Fibroblast of the aortic adventitia (primary cell): Measurements from ENCODE around the gene ANLN. TPM values are rescaled to one million over a fixed set of nuclear protein-coding genes. Genes with fewer than 3 reads are reported as not detected.

ENCODE experiments used
- DNase-seq: peaks from one replicate; pipeline ENCODE4 v3.0.0-alpha.2; 2010; ENCODE audit warnings: low read depth
- H3K4me3 ChIP-seq: 2 replicates; pipeline ENCODE4 v1.5.1; 2011; ENCODE audit warnings: low read depth, mild to moderate bottlenecking, control low read depth, low read length, moderate library complexity
- total RNA-seq: library from RNA; depleted of rRNA; stranded (reverse); fragments of >200 nt; gene quantifications from 2 replicates; pipeline ENCODE4 v1.2.3, GENCODE V29; 2012; ENCODE audit warnings: low replicate concordance
- TF ChIP-seq, protein P1 (sequence below): IDR thresholded peaks from 2 replicates; pipeline ENCODE4 v1.5.1; 2011; ENCODE audit warnings: mild to moderate bottlenecking, low read length, control low read depth, inconsistent platforms; ENCODE audit not compliant: insufficient read depth

ANLN gene, protein sequence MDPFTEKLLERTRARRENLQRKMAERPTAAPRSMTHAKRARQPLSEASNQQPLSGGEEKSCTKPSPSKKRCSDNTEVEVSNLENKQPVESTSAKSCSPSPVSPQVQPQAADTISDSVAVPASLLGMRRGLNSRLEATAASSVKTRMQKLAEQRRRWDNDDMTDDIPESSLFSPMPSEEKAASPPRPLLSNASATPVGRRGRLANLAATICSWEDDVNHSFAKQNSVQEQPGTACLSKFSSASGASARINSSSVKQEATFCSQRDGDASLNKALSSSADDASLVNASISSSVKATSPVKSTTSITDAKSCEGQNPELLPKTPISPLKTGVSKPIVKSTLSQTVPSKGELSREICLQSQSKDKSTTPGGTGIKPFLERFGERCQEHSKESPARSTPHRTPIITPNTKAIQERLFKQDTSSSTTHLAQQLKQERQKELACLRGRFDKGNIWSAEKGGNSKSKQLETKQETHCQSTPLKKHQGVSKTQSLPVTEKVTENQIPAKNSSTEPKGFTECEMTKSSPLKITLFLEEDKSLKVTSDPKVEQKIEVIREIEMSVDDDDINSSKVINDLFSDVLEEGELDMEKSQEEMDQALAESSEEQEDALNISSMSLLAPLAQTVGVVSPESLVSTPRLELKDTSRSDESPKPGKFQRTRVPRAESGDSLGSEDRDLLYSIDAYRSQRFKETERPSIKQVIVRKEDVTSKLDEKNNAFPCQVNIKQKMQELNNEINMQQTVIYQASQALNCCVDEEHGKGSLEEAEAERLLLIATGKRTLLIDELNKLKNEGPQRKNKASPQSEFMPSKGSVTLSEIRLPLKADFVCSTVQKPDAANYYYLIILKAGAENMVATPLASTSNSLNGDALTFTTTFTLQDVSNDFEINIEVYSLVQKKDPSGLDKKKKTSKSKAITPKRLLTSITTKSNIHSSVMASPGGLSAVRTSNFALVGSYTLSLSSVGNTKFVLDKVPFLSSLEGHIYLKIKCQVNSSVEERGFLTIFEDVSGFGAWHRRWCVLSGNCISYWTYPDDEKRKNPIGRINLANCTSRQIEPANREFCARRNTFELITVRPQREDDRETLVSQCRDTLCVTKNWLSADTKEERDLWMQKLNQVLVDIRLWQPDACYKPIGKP
- 9.1 and 171 TPM in 2 replicates for total RNA-seq

DNA sequence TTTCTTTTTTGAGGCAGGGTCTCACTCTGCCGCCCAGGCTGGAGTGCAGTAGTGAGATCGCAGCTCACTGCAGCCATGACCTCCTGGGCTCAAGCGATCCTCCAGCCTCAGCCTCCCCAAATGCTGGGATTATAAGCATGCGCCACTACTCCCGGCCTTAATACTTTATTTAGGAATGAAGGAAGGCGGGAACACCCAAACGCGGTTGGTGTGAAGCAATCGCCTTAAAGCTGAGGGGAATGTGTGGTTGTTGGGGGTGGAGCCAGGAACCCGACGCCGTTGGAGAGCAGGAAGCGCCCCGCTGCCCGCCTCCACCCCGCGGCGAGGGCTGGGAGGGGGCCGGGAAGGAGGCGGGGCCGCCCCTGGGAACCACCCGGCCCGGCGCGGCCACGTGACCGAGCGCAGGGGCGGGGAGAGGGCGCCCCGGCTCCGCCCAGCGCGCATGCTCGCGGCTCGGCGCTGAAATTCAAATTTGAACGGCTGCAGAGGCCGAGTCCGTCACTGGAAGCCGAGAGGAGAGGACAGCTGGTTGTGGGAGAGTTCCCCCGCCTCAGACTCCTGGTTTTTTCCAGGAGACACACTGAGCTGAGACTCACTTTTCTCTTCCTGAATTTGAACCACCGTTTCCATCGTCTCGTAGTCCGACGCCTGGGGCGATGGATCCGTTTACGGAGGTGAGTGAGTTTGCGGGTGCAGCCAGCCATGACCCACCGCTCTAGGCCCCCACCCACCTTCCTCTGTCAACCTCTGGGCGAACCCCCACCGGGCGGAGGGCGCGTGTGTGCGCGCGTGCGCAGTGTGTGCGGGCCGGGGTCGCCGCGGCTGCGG is at the start of gene ANLN:
Gene ANLN (plus strand): TSS at position 492 of the 828 bp plus-strand sequence. CDS start 165 bp downstream, at position 657.
- DNase-seq, result peak; percentile 96
- TF ChIP-seq, protein P1, sequence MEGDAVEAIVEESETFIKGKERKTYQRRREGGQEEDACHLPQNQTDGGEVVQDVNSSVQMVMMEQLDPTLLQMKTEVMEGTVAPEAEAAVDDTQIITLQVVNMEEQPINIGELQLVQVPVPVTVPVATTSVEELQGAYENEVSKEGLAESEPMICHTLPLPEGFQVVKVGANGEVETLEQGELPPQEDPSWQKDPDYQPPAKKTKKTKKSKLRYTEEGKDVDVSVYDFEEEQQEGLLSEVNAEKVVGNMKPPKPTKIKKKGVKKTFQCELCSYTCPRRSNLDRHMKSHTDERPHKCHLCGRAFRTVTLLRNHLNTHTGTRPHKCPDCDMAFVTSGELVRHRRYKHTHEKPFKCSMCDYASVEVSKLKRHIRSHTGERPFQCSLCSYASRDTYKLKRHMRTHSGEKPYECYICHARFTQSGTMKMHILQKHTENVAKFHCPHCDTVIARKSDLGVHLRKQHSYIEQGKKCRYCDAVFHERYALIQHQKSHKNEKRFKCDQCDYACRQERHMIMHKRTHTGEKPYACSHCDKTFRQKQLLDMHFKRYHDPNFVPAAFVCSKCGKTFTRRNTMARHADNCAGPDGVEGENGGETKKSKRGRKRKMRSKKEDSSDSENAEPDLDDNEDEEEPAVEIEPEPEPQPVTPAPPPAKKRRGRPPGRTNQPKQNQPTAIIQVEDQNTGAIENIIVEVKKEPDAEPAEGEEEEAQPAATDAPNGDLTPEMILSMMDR, result no peak
- peak within 1 kb of the TSS; percentile 84 for H3K4me3 ChIP-seq

DNA sequence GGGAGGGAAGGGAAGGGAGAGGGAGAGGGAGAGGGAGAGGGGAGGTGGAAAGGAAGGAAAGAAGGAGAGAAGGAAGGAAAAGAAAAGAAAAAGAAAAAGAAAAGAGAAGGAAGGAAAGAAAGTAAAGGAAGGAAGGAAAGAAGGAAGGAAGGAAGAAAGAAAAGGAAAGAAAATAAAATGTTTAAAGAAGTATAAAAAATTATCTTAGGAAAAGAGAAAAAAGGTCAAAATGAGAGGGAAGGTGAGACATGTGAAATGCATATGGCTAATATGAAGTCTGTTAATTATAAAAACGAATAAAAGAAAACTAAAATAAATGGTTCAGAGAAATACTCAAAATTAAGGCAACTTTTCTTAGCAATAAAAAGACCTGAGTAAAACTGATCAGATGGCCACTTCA is 46.1 kb upstream of the ANLN start:
- H3K4me3 ChIP-seq, result no peak overlapping the region
- TF ChIP-seq, protein P1, result no peak
- no peak for DNase-seq

DNA sequence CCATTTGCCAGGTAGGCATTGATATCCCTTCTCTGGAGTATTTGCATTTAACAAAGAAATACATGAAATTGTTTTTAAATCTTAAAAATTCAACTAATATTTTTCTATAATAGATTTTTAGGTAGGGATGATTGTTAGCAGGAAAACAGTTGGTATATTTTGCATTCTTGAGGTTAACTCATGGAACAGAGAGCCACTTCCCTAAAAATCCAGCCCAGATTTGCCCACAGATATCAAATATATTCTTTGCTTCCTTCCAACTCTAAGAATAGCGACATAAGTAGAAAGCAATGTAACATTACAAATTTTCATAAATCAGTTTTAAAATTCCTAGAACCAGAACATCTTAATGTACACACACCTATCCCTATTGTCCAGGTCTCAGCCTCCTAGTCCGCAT is 45.0 kb upstream of the ANLN start:
- no peak for DNase-seq
- no peak overlapping the region for H3K4me3 ChIP-seq
- TF ChIP-seq, protein P1, result no peak

DNA sequence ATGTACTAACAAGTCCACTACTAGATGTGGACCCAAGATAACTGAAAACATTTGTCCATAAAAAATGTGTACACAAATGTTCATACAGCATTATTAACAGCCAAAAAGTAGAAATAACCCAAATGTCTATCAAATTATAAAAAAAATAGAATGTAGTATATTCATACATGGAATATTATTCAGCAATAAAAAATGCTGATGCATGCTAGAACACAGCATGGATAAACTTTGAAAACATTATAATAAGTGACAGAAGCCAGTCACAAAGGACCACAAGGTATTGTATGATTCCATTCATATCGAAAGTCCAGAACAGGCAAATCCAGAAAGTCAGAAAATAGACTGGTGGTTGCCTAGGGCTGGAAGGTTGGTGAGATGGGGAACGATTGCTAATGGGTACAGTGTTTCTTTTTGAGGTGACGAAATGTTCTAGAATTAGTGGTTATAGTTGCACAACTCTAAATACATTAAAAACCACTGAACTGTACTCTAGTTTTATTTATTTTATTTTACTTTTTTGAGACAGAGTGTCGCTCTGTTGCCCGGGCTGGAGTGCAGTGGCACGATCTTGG is 43.3 kb upstream of the ANLN start:
- TF ChIP-seq, protein P1, result no peak
- DNase-seq, result no peak

DNA sequence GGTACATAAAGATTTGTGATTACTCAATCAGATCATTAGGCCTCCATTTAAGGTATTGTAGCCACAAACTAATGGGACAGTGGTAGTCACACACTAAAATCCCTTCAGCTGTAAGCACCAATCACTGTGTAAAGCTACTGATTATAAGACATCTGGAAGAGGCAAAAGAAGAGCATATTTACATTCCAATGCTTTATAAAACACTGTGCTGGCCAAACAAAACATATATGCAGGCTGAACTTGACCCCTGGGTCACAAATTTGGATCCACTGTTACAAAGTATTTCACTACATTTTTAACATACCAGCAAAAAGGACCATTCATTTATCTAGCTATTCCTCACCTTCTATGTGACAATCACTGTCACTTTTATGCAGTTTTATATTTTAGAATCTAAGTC is 41.4 kb upstream of the ANLN start:
- peak; percentile 38 for DNase-seq
- TF ChIP-seq, protein P1, result no peak
- H3K4me3 ChIP-seq, result no peak overlapping the region

More for the DNA sequence above, 43.3 kb upstream of the ANLN start:
- H3K4me3 ChIP-seq, result no peak overlapping the region
